PC-9 (cell line): ENCODE measurements around the gene HDAC5. TPM values are rescaled to one million over a fixed set of nuclear protein-coding genes. Genes with fewer than 3 reads are reported as not detected.
A peak's percentile ranks its signal among the peaks of the same experiment; 100 is the strongest.

Experiments
- BruUV-seq: library from RNA; stranded (reverse); fragments of 400-500 nt; replicated peaks from 2 replicates; lab custom pipeline; 2021; lab: Mats Ljungman, UMichigan
- CTCF ChIA-PET: fragments of 300-600 bp; sonication (Branson Sonifier 250); formaldehyde crosslinking; loops from one replicate; lab custom pipeline; 2022; ENCODE audit warnings: antibody characterized with exemption; lab: Charles Lee
- POLR2A ChIA-PET: fragments of 300-600 bp; sonication (Branson Sonifier 250); formaldehyde crosslinking; loops from one replicate; lab custom pipeline; 2022; ENCODE audit warnings: antibody characterized with exemption; ENCODE audit not compliant: unreplicated experiment; lab: Charles Lee
- DNase-seq, 2 experiments: peaks; one replicate each; pipeline versions ENCODE4 v3.0.0 to v3.0.0-alpha.2; 2015 to 2022; ENCODE audit warnings: mixed read lengths in 1 of 2
- H2AFZ ChIP-seq: fragments of 200-600 bp; sonication (generic); 2 replicates; pipeline ENCODE4 v1.8.1; 2017; ENCODE audit warnings: antibody characterized with exemption
- H3F3A ChIP-seq: fragments of 200-600 bp; sonication (generic); 2 replicates; pipeline ENCODE4 v1.8.1; 2017; ENCODE audit warnings: antibody characterized with exemption, mild to moderate bottlenecking, low read depth; ENCODE audit not compliant: insufficient read depth
- H3K27ac ChIP-seq: fragments of 200-600 bp; sonication (generic); 2 replicates; pipeline ENCODE4 v1.6.1; 2016; ENCODE audit warnings: mixed run types
- H3K27me3 ChIP-seq: fragments of 200-600 bp; sonication (generic); 2 replicates; pipeline ENCODE4 v1.6.1; 2016; ENCODE audit warnings: low read depth, mixed run types; ENCODE audit not compliant: insufficient read depth
- H3K36me3 ChIP-seq: fragments of 200-600 bp; sonication (generic); 2 replicates; pipeline ENCODE4 v1.6.1; 2016; ENCODE audit warnings: low read depth, mixed run types
- H3K4me1 ChIP-seq: fragments of 200-600 bp; sonication (generic); replicated peaks from 2 replicates; pipeline ENCODE4 v1.6.1; 2016; ENCODE audit warnings: mixed run types; ENCODE audit not compliant: insufficient read depth
- H3K4me2 ChIP-seq: fragments of 200-600 bp; sonication (generic); 2 replicates; pipeline ENCODE4 v1.6.1; 2017; ENCODE audit warnings: mixed run types
- H3K4me3 ChIP-seq: fragments of 200-600 bp; sonication (generic); 2 replicates; pipeline ENCODE4 v1.6.1; 2016; ENCODE audit warnings: mixed run types
- H3K79me2 ChIP-seq: fragments of 200-600 bp; sonication (generic); 2 replicates; pipeline ENCODE4 v1.6.1; 2017; ENCODE audit warnings: low read depth, mixed run types
- H3K9me2 ChIP-seq: fragments of 200-600 bp; sonication (generic); 2 replicates; pipeline ENCODE4 v1.8.1; 2017; ENCODE audit warnings: mild to moderate bottlenecking; ENCODE audit not compliant: insufficient read depth
- H3K9me3 ChIP-seq: fragments of 200-600 bp; sonication (generic); 2 replicates; pipeline ENCODE4 v1.8.1; 2016; ENCODE audit warnings: low read depth; ENCODE audit not compliant: insufficient read depth
- H4K20me1 ChIP-seq: fragments of 200-600 bp; sonication (generic); 2 replicates; pipeline ENCODE4 v1.8.1; 2017; ENCODE audit not compliant: insufficient read depth
- CTCF ChIP-seq: fragments of 200-600 bp; sonication (generic); conservative IDR thresholded peaks from 2 replicates; pipeline ENCODE4 v1.6.1; 2017; ENCODE audit warnings: mixed run types, antibody characterized with exemption, mild to moderate bottlenecking, moderate library complexity
- EZH2 ChIP-seq: fragments of 200-600 bp; sonication (generic); IDR thresholded peaks from 2 replicates; pipeline ENCODE4 v1.8.0; 2017; ENCODE audit warnings: antibody characterized with exemption, low read depth
- intact Hi-C: fragments of 100-400 bp; cut with micrococcal nuclease; formaldehyde crosslinking; loops from one replicate; pipeline ENCODE4 v1.10.0; 2022; ENCODE audit not compliant: unreplicated experiment
- total RNA-seq: library from RNA; stranded (reverse); gene quantifications from 2 replicates; pipeline ENCODE4 v1.2.3, GENCODE V29; 2021

Gene HDAC5
- total RNA-seq, 1 experiment from 2014 or later: 24.0 TPM

- ChIA-PET CTCF (interaction anchor here (1.6 kb wide), 1 partner anchor 11 kb away, joined by 27 read pairs; no protein-coding TSS in a partner anchor), POLR2A (interaction anchor here (0.7 kb wide), 1 partner anchor 8 kb away, joined by 3 read pairs; no protein-coding TSS in a partner anchor)
These were observed 28.1 kb downstream of the HDAC5 start for GRCh38 chr17:44095388-44095646.

GRCh38 chr17:44094701-44095387 lies 28.6 kb downstream of the HDAC5 start:
- Histone ChIP-seq H3K36me3 (no peaks in the 10 kb centered on the region), H3F3A (peaks cover 32% of the 10 kb centered on the region), H3K4me1 (peaks cover 30% of the 10 kb centered on the region), H3K79me2 (no peaks in the 10 kb centered on the region), H3K9me3 (no peaks in the 10 kb centered on the region), H2AFZ (no peak overlapping the region), H3K27me3 (no peaks in the 10 kb centered on the region), H3K4me3 (no peak overlapping the region), H3K4me2 (peak overlapping the region; percentile 84), H3K9me2 (no peaks in the 10 kb centered on the region), H4K20me1 (no peaks in the 10 kb centered on the region), H3K27ac (peak overlapping the region; percentile 93; the same call in 1 of the 2 replicates)
- intact Hi-C loops: loop anchor here (2.0 kb wide), 1 partner anchor 16 kb away; no protein-coding TSS in a partner anchor
- DNase-seq: no peak
- ChIA-PET CTCF (interaction anchor here (1.6 kb wide), 1 partner anchor 10 kb away, joined by 27 read pairs; no protein-coding TSS in a partner anchor), POLR2A (no interaction called here)
- BruUV-seq: TSS peak; percentile 11
- no peak for TF ChIP-seq EZH2
- TF ChIP-seq CTCF: no peak

More at GRCh38 chr17:44095388-44095646, 28.1 kb downstream of the HDAC5 start:
- H3K27me3 ChIP-seq: no peaks in the 10 kb centered on the region
- H3K9me2 ChIP-seq: no peaks in the 10 kb centered on the region
- peaks cover 32% of the 10 kb centered on the region for H3F3A ChIP-seq
- peak overlapping the region; percentile 93 for H3K27ac ChIP-seq
- peak overlapping the region; percentile 44; the same call in 1 of the 2 replicates for H3K4me3 ChIP-seq
- H3K9me3 ChIP-seq: no peaks in the 10 kb centered on the region
- no peaks in the 10 kb centered on the region for H3K79me2 ChIP-seq
- intact Hi-C loops: loop anchor here (2.0 kb wide), 1 partner anchor 15 kb away; no protein-coding TSS in a partner anchor
- BruUV-seq: no TSS peak
- H3K4me1 ChIP-seq: peaks cover 30% of the 10 kb centered on the region
- TF ChIP-seq EZH2: no peak
- TF ChIP-seq CTCF: no peak
- no peaks in the 10 kb centered on the region for H3K36me3 ChIP-seq
- H2AFZ ChIP-seq: no peak overlapping the region
- peak overlapping the region; percentile 84 for H3K4me2 ChIP-seq
- DNase-seq: no peak
- no peaks in the 10 kb centered on the region for H4K20me1 ChIP-seq

- H3K79me2 ChIP-seq: no peaks in the 10 kb centered on the region
- no peak overlapping the region for H3K4me2 ChIP-seq
- no peak for DNase-seq
- TF ChIP-seq EZH2 (no peak), CTCF (no peak)
- intact Hi-C loops: no loop called here
- CTCF ChIA-PET: no interaction called here
- H3K27ac ChIP-seq: no peak overlapping the region
- no peak overlapping the region for H2AFZ ChIP-seq
- no peaks in the 10 kb centered on the region for H3K9me3 ChIP-seq
- H4K20me1 ChIP-seq: no peaks in the 10 kb centered on the region
- H3K9me2 ChIP-seq: no peaks in the 10 kb centered on the region
- H3K4me1 ChIP-seq: peaks cover 30% of the 10 kb centered on the region
- BruUV-seq: no TSS peak
- H3K36me3 ChIP-seq: no peaks in the 10 kb centered on the region; the same call in 1 of the 2 replicates
- POLR2A ChIA-PET: interaction anchor here (0.7 kb wide), 1 partner anchor 160 kb away, joined by 3 read pairs; no protein-coding TSS in a partner anchor
- no peaks in the 10 kb centered on the region for H3K27me3 ChIP-seq
- H3F3A ChIP-seq: peaks cover 36% of the 10 kb centered on the region
- no peak overlapping the region for H3K4me3 ChIP-seq
These were observed 30.1 kb downstream of the HDAC5 start for GRCh38 chr17:44093231-44093900.
